ENCODE data around the gene TAF1A. TPM values are rescaled to one million over a fixed set of nuclear protein-coding genes. Genes with fewer than 3 reads are reported as not detected.

TAF1A gene
- total and polyA plus RNA-seq, 2 donors (not counting 1 experiment from before 2014, with no cell fraction given) = 7.2 to 15.2 TPM

DNA sequence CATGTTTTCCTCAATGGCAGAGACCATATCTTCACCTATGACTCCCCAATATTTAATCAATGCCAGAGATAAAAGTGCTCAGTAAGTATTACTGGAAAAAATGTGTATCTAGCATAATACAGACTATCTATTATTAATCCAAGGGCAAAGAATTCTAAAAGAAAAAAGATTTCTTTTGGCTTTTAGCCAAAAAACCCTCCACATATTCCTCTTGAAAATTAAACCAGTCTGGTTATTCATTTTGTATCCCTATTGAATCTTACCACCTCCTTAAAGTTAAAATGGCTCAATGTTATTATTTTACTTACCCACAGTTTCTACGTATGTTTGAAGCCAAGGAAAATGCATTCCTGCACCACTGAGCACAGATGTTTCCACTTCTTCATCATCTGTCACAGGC is 1.6 kb downstream of the TAF1A start:
- H3K27ac ChIP-seq (ENCODE audit: insufficient read depth, low read length) = no peak overlapping the region
- no peak overlapping the region for H2AFZ ChIP-seq (ENCODE audit: low read length)
- peaks cover 6% of the 10 kb centered on the region for H3K4me1 ChIP-seq (ENCODE audit: control insufficient read depth, extremely low read depth, insufficient read depth, low read length)
- no peak overlapping the region for H3K4me3 ChIP-seq (replicated peaks in 1 of 4; ENCODE audit: control extremely low read depth in 1 of 4, insufficient read depth in 1 of 4, low read depth in 3 of 4, low read length in 4 of 4)
- no peaks in the 10 kb centered on the region for H4K20me1 ChIP-seq (ENCODE audit: control insufficient read depth, extremely low read depth, insufficient read depth, low read length)
- no peak for DNase-seq (ENCODE audit: low read depth in 2 of 2)
- peaks cover 15% of the 10 kb centered on the region for H3K79me2 ChIP-seq (ENCODE audit: control insufficient read depth, insufficient read depth, low read length)
- no peaks in the 10 kb centered on the region for H3K9me3 ChIP-seq (ENCODE audit: control insufficient read depth, insufficient read depth, low read depth, low read length)
- no peak overlapping the region for H3K9ac ChIP-seq (ENCODE audit: insufficient read depth, low read length)
- no peak for TF ChIP-seq EZH2 (IDR thresholded peaks at IDR 0.05; ENCODE audit: low read length, missing control alignments)
- TF ChIP-seq, protein P1, sequence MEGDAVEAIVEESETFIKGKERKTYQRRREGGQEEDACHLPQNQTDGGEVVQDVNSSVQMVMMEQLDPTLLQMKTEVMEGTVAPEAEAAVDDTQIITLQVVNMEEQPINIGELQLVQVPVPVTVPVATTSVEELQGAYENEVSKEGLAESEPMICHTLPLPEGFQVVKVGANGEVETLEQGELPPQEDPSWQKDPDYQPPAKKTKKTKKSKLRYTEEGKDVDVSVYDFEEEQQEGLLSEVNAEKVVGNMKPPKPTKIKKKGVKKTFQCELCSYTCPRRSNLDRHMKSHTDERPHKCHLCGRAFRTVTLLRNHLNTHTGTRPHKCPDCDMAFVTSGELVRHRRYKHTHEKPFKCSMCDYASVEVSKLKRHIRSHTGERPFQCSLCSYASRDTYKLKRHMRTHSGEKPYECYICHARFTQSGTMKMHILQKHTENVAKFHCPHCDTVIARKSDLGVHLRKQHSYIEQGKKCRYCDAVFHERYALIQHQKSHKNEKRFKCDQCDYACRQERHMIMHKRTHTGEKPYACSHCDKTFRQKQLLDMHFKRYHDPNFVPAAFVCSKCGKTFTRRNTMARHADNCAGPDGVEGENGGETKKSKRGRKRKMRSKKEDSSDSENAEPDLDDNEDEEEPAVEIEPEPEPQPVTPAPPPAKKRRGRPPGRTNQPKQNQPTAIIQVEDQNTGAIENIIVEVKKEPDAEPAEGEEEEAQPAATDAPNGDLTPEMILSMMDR (conservative IDR thresholded peaks at IDR 0.05 in 1 of 2, IDR thresholded peaks at IDR 0.05 in 1 of 2; ENCODE audit: low read depth in 1 of 2, low read length in 2 of 2) = no peak
- H3K36me3 ChIP-seq (ENCODE audit: control insufficient read depth, insufficient read depth, low read length) = peaks cover 2% of the 10 kb centered on the region
- no peaks in the 10 kb centered on the region for H3K27me3 ChIP-seq (ENCODE audit: control insufficient read depth, insufficient read depth, low read length)
- peak overlapping the region; percentile 15 for H3K4me2 ChIP-seq (ENCODE audit: extremely low read depth, insufficient read depth, low read length)

DNA sequence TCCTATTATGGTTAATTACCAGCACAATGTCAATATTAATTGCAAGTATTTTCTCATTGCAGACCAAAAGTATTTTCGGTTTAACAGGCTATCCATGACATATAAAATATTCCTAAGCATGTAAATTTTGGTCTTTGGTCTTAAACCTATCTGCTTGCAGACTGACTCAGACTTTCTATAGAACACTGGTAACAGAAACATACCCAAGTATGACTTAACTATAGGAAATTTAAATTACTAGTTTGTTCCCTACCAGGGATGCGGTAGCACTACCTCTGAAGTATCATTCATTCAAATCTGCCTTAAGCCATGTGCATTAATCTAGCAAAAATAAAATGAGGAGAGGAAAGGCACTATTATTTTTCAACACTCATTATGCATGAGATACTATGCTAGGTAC is 2.9 kb downstream of the TAF1A start:
- Histone ChIP-seq H3K36me3 (ENCODE audit: control insufficient read depth, insufficient read depth, low read length) (peaks cover 2% of the 10 kb centered on the region), H3K4me2 (ENCODE audit: extremely low read depth, insufficient read depth, low read length) (no peak overlapping the region), H3K79me2 (ENCODE audit: control insufficient read depth, insufficient read depth, low read length) (peaks cover 15% of the 10 kb centered on the region), H3K27ac (ENCODE audit: insufficient read depth, low read length) (no peak overlapping the region), H3K4me3 (replicated peaks in 1 of 4; ENCODE audit: control extremely low read depth in 1 of 4, insufficient read depth in 1 of 4, low read depth in 3 of 4, low read length in 4 of 4) (no peak overlapping the region), H3K9me3 (ENCODE audit: control insufficient read depth, insufficient read depth, low read depth, low read length) (no peaks in the 10 kb centered on the region), H3K9ac (ENCODE audit: insufficient read depth, low read length) (no peak overlapping the region), H2AFZ (ENCODE audit: low read length) (no peak overlapping the region), H4K20me1 (ENCODE audit: control insufficient read depth, extremely low read depth, insufficient read depth, low read length) (no peaks in the 10 kb centered on the region), H3K4me1 (ENCODE audit: control insufficient read depth, extremely low read depth, insufficient read depth, low read length) (peaks cover 6% of the 10 kb centered on the region), H3K27me3 (ENCODE audit: control insufficient read depth, insufficient read depth, low read length) (no peaks in the 10 kb centered on the region)
- no peak for DNase-seq (ENCODE audit: low read depth in 2 of 2)
- no peak for TF ChIP-seq EZH2 (IDR thresholded peaks at IDR 0.05; ENCODE audit: low read length, missing control alignments)
- TF ChIP-seq, protein P1 (conservative IDR thresholded peaks at IDR 0.05 in 1 of 2, IDR thresholded peaks at IDR 0.05 in 1 of 2; ENCODE audit: low read depth in 1 of 2, low read length in 2 of 2) = no peak

DNA sequence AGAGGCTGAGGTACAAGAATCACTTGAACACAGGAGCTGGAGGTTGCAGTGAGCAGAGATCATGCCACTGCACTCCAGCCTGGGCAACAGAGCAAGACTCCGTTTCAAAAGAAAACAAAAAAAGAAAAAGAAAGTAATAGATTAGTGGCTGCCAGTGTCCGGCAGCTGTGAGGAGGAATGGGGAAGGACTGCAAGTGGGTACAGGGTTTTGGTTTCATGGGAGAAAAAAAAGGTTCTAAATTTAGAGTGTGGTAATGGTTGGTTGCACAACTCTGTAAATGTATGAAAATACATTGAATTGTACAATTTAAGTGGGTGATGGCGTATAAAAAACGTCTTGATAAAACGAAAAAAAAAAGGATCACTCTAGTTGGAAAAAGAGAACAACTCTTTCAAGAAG is 6.7 kb downstream of the TAF1A start:
- Histone ChIP-seq H4K20me1 (ENCODE audit: control insufficient read depth, extremely low read depth, insufficient read depth, low read length) (no peaks in the 10 kb centered on the region), H3K36me3 (ENCODE audit: control insufficient read depth, insufficient read depth, low read length) (peaks cover 2% of the 10 kb centered on the region), H3K27me3 (ENCODE audit: control insufficient read depth, insufficient read depth, low read length) (no peaks in the 10 kb centered on the region), H2AFZ (ENCODE audit: low read length) (no peak overlapping the region), H3K4me2 (ENCODE audit: extremely low read depth, insufficient read depth, low read length) (no peak overlapping the region), H3K9ac (ENCODE audit: insufficient read depth, low read length) (no peak overlapping the region), H3K4me3 (replicated peaks in 1 of 4; ENCODE audit: control extremely low read depth in 1 of 4, insufficient read depth in 1 of 4, low read depth in 3 of 4, low read length in 4 of 4) (no peak overlapping the region), H3K79me2 (ENCODE audit: control insufficient read depth, insufficient read depth, low read length) (peaks cover 2% of the 10 kb centered on the region), H3K27ac (ENCODE audit: insufficient read depth, low read length) (no peak overlapping the region), H3K9me3 (ENCODE audit: control insufficient read depth, insufficient read depth, low read depth, low read length) (no peaks in the 10 kb centered on the region), H3K4me1 (ENCODE audit: control insufficient read depth, extremely low read depth, insufficient read depth, low read length) (no peaks in the 10 kb centered on the region)
- no peak for TF ChIP-seq EZH2 (IDR thresholded peaks at IDR 0.05; ENCODE audit: low read length, missing control alignments)
- TF ChIP-seq, protein P1 (conservative IDR thresholded peaks at IDR 0.05 in 1 of 2, IDR thresholded peaks at IDR 0.05 in 1 of 2; ENCODE audit: low read depth in 1 of 2, low read length in 2 of 2) = no peak
- DNase-seq (ENCODE audit: low read depth in 2 of 2) = no peak
